GM18520 (cell line): Measurements from ENCODE around the gene SPDYE5.

Source experiments
- ATAC-seq: cut with Tn5 transposase; IDR thresholded peaks from one replicate; pipeline ENCODE4 v1.9.1; 2021; ENCODE audit not compliant: unreplicated experiment

The SPDYE5 gene

GRCh38 chr7:75536491-75536890, 44.4 kb downstream of the SPDYE5 start:
- no peak for ATAC-seq

- no peak for ATAC-seq
These were observed 44.9 kb downstream of the SPDYE5 start for GRCh38 chr7:75536940-75537538.

GRCh38 chr7:75537731-75538130, 45.6 kb downstream of the SPDYE5 start:
- no peak for ATAC-seq

- ATAC-seq: no peak
These were observed 54.3 kb downstream of the SPDYE5 start for GRCh38 chr7:75546237-75547015.
